ENCODE measurements around the gene ALCAM. TPM values are rescaled to one million over a fixed set of nuclear protein-coding genes. Genes with fewer than 3 reads are reported as not detected.

Gene ALCAM
- polyA plus RNA-seq, 1 donor from 2014 or later, result 94.7 TPM

DNA sequence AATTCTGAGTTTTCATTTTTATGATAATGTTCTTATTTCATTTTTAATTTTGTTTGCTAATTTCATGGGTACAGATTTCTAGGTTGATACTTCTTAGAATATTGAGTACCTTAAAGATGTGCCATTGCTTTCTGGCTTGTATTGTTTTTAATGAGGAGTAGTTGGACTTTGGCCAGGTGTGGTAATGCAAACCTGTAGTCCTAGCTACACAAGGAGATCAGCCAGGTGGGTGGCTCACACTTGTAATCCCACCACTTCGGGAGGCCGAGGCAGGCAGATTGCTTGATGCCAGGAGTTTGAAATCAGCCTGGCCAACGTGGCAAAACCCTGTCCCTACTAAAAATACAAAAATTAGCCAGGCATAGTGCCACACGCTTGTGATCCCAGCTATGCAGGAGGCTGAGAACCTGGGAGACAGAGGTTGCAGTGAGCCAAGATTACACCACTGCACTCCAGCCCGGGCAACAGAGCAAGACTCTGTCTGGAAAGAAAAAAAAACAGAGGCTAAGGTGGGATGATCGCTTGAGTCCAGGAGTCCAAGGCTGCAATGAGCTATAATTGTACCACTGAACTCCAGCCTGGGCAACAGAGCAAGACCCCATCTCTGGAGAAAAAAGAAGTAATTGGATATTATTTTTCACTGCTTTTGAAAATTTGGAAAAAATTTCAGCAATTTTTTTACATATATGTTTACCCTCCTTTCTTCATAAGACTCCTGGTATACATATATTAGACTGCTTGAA, 198.0 kb downstream of the ALCAM start:
- no peaks in the 10 kb centered on the region for H3K27me3 ChIP-seq (ENCODE audit: insufficient read depth, low read depth, low read length)
- H3K4me3 ChIP-seq (ENCODE audit: low read length), result no peak overlapping the region
- no peak overlapping the region for H3K27ac ChIP-seq (ENCODE audit: low read length)
- no peaks in the 10 kb centered on the region for H4K20me1 ChIP-seq (ENCODE audit: insufficient read depth)
- no peaks in the 10 kb centered on the region for H3F3A ChIP-seq (ENCODE audit: insufficient read depth, low read length, poor library complexity, severe bottlenecking)
- TF ChIP-seq EZH2 (IDR thresholded peaks at IDR 0.05; ENCODE audit: borderline replicate concordance, insufficient read depth, low read length, poor library complexity, severe bottlenecking) (no peak), EP300 (conservative IDR thresholded peaks at IDR 0.05; ENCODE audit: poor library complexity, severe bottlenecking) (no peak)
- H3K4me2 ChIP-seq (ENCODE audit: low read length), result no peak overlapping the region
- H3K9ac ChIP-seq (ENCODE audit: low read length), result no peak overlapping the region
- H3K9me2 ChIP-seq (ENCODE audit: insufficient read depth, low read length), result no peaks in the 10 kb centered on the region
- no peak overlapping the region for H2AFZ ChIP-seq (ENCODE audit: low read depth, low read length)
- H3K9me3 ChIP-seq (ENCODE audit: low read length), result no peaks in the 10 kb centered on the region
- peaks cover 4% of the 10 kb centered on the region for H3K36me3 ChIP-seq (ENCODE audit: insufficient read depth, low read length)
- no peaks in the 10 kb centered on the region for H3K79me2 ChIP-seq (replicated peaks; ENCODE audit: insufficient read depth, low read length)

DNA sequence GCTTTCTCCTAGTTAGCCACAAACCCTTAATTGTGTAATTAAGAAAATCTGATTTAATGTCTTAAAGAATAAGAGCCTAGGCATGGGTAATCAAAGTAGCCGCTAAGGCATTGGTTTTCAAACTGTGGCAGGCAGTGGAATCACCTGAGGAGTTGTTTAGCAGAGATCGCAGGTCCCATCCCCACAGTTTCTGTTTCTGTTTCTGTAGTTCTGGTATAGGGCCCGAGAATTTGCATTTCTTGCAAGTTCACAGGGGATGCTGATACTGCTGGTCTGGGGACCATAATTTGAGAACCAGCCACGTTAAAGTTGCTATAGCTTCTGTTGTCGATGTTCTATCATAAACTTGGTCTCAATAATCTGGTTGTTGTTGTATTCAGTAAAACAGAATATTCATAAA, 204.3 kb downstream of the ALCAM start:
- no peaks in the 10 kb centered on the region for H4K20me1 ChIP-seq (ENCODE audit: insufficient read depth)
- H3K9me2 ChIP-seq (ENCODE audit: insufficient read depth, low read length), result no peaks in the 10 kb centered on the region
- H3K27ac ChIP-seq (ENCODE audit: low read length), result no peak overlapping the region
- no peaks in the 10 kb centered on the region for H3K27me3 ChIP-seq (ENCODE audit: insufficient read depth, low read depth, low read length)
- TF ChIP-seq EP300 (conservative IDR thresholded peaks at IDR 0.05; ENCODE audit: poor library complexity, severe bottlenecking) (no peak), POLR2AphosphoS5 (IDR thresholded peaks at IDR 0.05) (no peak), EZH2 (IDR thresholded peaks at IDR 0.05; ENCODE audit: borderline replicate concordance, insufficient read depth, low read length, poor library complexity, severe bottlenecking) (no peak), TAF1 (IDR thresholded peaks at IDR 0.05; ENCODE audit: low read depth) (no peak), MXI1 (conservative IDR thresholded peaks at IDR 0.05; ENCODE audit: poor library complexity, severe bottlenecking) (no peak), RAD21 (conservative IDR thresholded peaks at IDR 0.05) (no peak)
- TF ChIP-seq, protein P1, sequence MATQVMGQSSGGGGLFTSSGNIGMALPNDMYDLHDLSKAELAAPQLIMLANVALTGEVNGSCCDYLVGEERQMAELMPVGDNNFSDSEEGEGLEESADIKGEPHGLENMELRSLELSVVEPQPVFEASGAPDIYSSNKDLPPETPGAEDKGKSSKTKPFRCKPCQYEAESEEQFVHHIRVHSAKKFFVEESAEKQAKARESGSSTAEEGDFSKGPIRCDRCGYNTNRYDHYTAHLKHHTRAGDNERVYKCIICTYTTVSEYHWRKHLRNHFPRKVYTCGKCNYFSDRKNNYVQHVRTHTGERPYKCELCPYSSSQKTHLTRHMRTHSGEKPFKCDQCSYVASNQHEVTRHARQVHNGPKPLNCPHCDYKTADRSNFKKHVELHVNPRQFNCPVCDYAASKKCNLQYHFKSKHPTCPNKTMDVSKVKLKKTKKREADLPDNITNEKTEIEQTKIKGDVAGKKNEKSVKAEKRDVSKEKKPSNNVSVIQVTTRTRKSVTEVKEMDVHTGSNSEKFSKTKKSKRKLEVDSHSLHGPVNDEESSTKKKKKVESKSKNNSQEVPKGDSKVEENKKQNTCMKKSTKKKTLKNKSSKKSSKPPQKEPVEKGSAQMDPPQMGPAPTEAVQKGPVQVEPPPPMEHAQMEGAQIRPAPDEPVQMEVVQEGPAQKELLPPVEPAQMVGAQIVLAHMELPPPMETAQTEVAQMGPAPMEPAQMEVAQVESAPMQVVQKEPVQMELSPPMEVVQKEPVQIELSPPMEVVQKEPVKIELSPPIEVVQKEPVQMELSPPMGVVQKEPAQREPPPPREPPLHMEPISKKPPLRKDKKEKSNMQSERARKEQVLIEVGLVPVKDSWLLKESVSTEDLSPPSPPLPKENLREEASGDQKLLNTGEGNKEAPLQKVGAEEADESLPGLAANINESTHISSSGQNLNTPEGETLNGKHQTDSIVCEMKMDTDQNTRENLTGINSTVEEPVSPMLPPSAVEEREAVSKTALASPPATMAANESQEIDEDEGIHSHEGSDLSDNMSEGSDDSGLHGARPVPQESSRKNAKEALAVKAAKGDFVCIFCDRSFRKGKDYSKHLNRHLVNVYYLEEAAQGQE (IDR thresholded peaks at IDR 0.05; ENCODE audit: borderline replicate concordance), result no peak
- TF ChIP-seq, protein P2, sequence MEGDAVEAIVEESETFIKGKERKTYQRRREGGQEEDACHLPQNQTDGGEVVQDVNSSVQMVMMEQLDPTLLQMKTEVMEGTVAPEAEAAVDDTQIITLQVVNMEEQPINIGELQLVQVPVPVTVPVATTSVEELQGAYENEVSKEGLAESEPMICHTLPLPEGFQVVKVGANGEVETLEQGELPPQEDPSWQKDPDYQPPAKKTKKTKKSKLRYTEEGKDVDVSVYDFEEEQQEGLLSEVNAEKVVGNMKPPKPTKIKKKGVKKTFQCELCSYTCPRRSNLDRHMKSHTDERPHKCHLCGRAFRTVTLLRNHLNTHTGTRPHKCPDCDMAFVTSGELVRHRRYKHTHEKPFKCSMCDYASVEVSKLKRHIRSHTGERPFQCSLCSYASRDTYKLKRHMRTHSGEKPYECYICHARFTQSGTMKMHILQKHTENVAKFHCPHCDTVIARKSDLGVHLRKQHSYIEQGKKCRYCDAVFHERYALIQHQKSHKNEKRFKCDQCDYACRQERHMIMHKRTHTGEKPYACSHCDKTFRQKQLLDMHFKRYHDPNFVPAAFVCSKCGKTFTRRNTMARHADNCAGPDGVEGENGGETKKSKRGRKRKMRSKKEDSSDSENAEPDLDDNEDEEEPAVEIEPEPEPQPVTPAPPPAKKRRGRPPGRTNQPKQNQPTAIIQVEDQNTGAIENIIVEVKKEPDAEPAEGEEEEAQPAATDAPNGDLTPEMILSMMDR (IDR thresholded peaks at IDR 0.05; ENCODE audit: poor library complexity, severe bottlenecking), result no peak
- no peak overlapping the region for H3K4me2 ChIP-seq (ENCODE audit: low read length)
- no peak overlapping the region for H3K9ac ChIP-seq (ENCODE audit: low read length)
- no peaks in the 10 kb centered on the region for H3F3A ChIP-seq (ENCODE audit: insufficient read depth, low read length, poor library complexity, severe bottlenecking)
- H3K79me2 ChIP-seq (replicated peaks; ENCODE audit: insufficient read depth, low read length), result no peaks in the 10 kb centered on the region
- no peak overlapping the region for H3K4me3 ChIP-seq (ENCODE audit: low read length)
- no peaks in the 10 kb centered on the region for H3K9me3 ChIP-seq (ENCODE audit: low read length)
- H2AFZ ChIP-seq (ENCODE audit: low read depth, low read length), result no peak overlapping the region
- no peaks in the 10 kb centered on the region for H3K36me3 ChIP-seq (ENCODE audit: insufficient read depth, low read length)

Data from neural cell (in vitro differentiated cells).